K562 (cell line): ENCODE results near the gene ORC3. TPM values are rescaled to one million over a fixed set of nuclear protein-coding genes. Genes with fewer than 3 reads are reported as not detected.

Experiments
- ATF1 ChIP-seq, 2 experiments: fragments of 450-650 bp in 1 of 2; IDR thresholded peaks; 2 replicates each; pipeline ENCODE4 v1.6.1; 2016; ENCODE audit warnings: missing compliant biosample characterization in 1 of 2, missing genetic modification characterization in 1 of 2
- EP300 ChIP-seq: IDR thresholded peaks from 2 replicates; pipeline ENCODE4 v1.6.1; 2012; ENCODE audit warnings: low read length, improper control_type of control experiment
- ETV5 ChIP-seq: sonication (generic); formaldehyde crosslinking; IDR thresholded peaks from 2 replicates; pipeline ENCODE4 v1.4.0; 2020; ENCODE audit warnings: low read depth, mild to moderate bottlenecking, missing genetic modification reagents
- FOXK1 ChIP-seq: sonication (generic); formaldehyde crosslinking; IDR thresholded peaks from 2 replicates; pipeline ENCODE4 v1.8.0; 2022; ENCODE audit warnings: missing genetic modification reagents, mild to moderate bottlenecking, borderline replicate concordance
- HDAC3 ChIP-seq: fragments of 450-650 bp; IDR thresholded peaks from 2 replicates; pipeline ENCODE4 v1.6.1; 2018; ENCODE audit warnings: borderline replicate concordance, mild to moderate bottlenecking, moderate library complexity; ENCODE audit not compliant: partially characterized antibody
- KLF13 ChIP-seq: fragments of 450-650 bp; IDR thresholded peaks from 2 replicates; pipeline ENCODE4 v1.6.1; 2016; ENCODE audit warnings: missing genetic modification characterization, low read depth, mild to moderate bottlenecking, missing compliant biosample characterization, moderate library complexity, borderline replicate concordance
- MAZ ChIP-seq, 2 experiments: fragments of 450-650 bp in 1 of 2; sonication (generic) in 1 of 2; formaldehyde crosslinking; IDR thresholded peaks in 1 of 2; conservative IDR thresholded peaks in 1 of 2; 2 replicates each; pipeline versions ENCODE4 v1.4.0 to v1.5.0; 2020; ENCODE audit warnings: mild to moderate bottlenecking in 1 of 2, missing genetic modification reagents in 1 of 2
- MTF1 ChIP-seq: fragments of 250-450 bp; sonication (Bioruptor Pico); IDR thresholded peaks from 2 replicates; pipeline ENCODE4 v1.9.0; 2021; ENCODE audit warnings: moderate library complexity, mild to moderate bottlenecking, inconsistent platforms, borderline replicate concordance
- PHTF2 ChIP-seq: fragments of 250-450 bp; sonication (Bioruptor Pico); IDR thresholded peaks from 2 replicates; pipeline ENCODE4 v1.5.0; 2021; ENCODE audit warnings: mild to moderate bottlenecking
- PPARD ChIP-seq: fragments of 250-450 bp; sonication (Bioruptor Pico); IDR thresholded peaks from 2 replicates; pipeline ENCODE4 v1.8.0; 2022; ENCODE audit warnings: inconsistent platforms, mild to moderate bottlenecking, moderate library complexity
- SIX5 ChIP-seq, 2 experiments: IDR thresholded peaks; 2 replicates each; pipeline ENCODE4 v1.6.1; 2011; ENCODE audit warnings: low read length in 2 of 2, borderline replicate concordance in 1 of 2, low read depth in 1 of 2, mild to moderate bottlenecking in 1 of 2, moderate library complexity in 1 of 2; ENCODE audit not compliant: insufficient read depth in 1 of 2
- SPI1 ChIP-seq: IDR thresholded peaks from 2 replicates; pipeline ENCODE4 v1.6.1; 2011; ENCODE audit warnings: low read depth, low read length, control low read depth, borderline replicate concordance
- SRF ChIP-seq, 2 experiments: fragments of 250-450, 450-650 bp in 1 of 2; sonication (Bioruptor Pico) in 1 of 2; sonication (generic) in 1 of 2; formaldehyde crosslinking; IDR thresholded peaks; 2 replicates each; pipeline versions ENCODE4 v1.5.0 to v1.5.1; 2020 to 2022; ENCODE audit warnings: mild to moderate bottlenecking in 1 of 2, missing genetic modification reagents in 1 of 2
- TEAD4 ChIP-seq, 2 experiments: sonication (generic) in 1 of 2; formaldehyde crosslinking in 1 of 2; IDR thresholded peaks; 2 replicates each; pipeline versions ENCODE4 v1.6.1 to v1.8.0; 2012 to 2022; ENCODE audit warnings: borderline replicate concordance in 1 of 2, inconsistent platforms in 1 of 2, low read length in 1 of 2, mild to moderate bottlenecking in 1 of 2, missing genetic modification reagents in 1 of 2
- VEZF1 ChIP-seq: fragments of 200-800 bp; sonication (Bioruptor generic); IDR thresholded peaks from 2 replicates; pipeline ENCODE4 v1.6.1; 2017; ENCODE audit warnings: missing genetic modification characterization, missing compliant biosample characterization
- XRCC4 ChIP-seq: IDR thresholded peaks from one replicate; pipeline ENCODE4 v1.6.1; 2011; ENCODE audit not compliant: insufficient read depth, insufficient read length; ENCODE audit errors: extremely low read depth
- ZNF280A ChIP-seq: fragments of 450-650 bp; IDR thresholded peaks from 2 replicates; pipeline ENCODE4 v1.6.1; 2018; ENCODE audit warnings: mild to moderate bottlenecking, low read depth; ENCODE audit not compliant: partially characterized antibody
- polyA plus RNA-seq, 8 experiments: library from polyadenylated mRNA; depleted of rRNA in 4 of 8; stranded (reverse) in 5 of 8; unstranded in 3 of 8; fragments of >200 nt; fragmentation: Nextera tagmentation in 2 of 8; fragmentation: Illumina TruSeq in 1 of 8; extraction: Ambion mirVana in 2 of 8; extraction: Trizol in 1 of 8; gene quantifications; 2 replicates each; pipeline versions ENCODE4 v1.2.1 to v1.2.3, GENCODE V29; 2011 to 2014; ENCODE audit warnings: inconsistent platforms in 1 of 8, missing spikeins in 1 of 8
- total RNA-seq, 7 experiments: library from RNA; depleted of rRNA in 6 of 7; stranded (reverse); fragments of >200 nt in 6 of 7; fragmentation: Illumina TruSeq in 2 of 7; extraction: Trizol in 2 of 7; gene quantifications; 2 replicates each; pipeline versions ENCODE4 v1.2.1 to v1.2.3, GENCODE V29; 2011 to 2021; ENCODE audit warnings: low replicate concordance in 1 of 7

Gene ORC3
- total and polyA plus RNA-seq, 9 of the 15 experiments (the other 6 are each of a cell fraction or from before 2014, with no cell fraction given) = 28.8 to 159 (median 74.8) TPM

GRCh38 chr6:87589693-87590416 is at the start of gene ORC3, which contains the start of gene RARS2 (continued):
- TF ChIP-seq MTF1 (CRISPR knock-in tag) (no peak), HDAC3 (no peak), ETV5 (peak; percentile 87), SIX5 (IDR thresholded peaks at IDR 0.05; ENCODE audit: borderline replicate concordance in 1 of 2, insufficient read depth in 1 of 2, low read depth in 1 of 2, low read length in 2 of 2) (no peak), FOXK1 (CRISPR knock-in tag) (no peak), ATF1 (CRISPR knock-in tag; IDR thresholded peaks at IDR 0.05) (no peak), ATF1 (tag; IDR thresholded peaks at IDR 0.05) (peak; percentile 90), KLF13 (tag) (peak; percentile 44; the same call in 1 of the 2 replicates), SPI1 (peak; percentile 73), XRCC4 (no peak), VEZF1 (peak; percentile 82), SRF (CRISPR knock-in tag; IDR thresholded peaks at IDR 0.05) (peak in 1 of 2 experiments; percentile 83; a peak in 1 of 4 replicates), TEAD4 (IDR thresholded peaks at IDR 0.05; ENCODE audit: low read length) (peak; percentile 28; the same call in 1 of the 2 replicates), TEAD4 (CRISPR knock-in tag; IDR thresholded peaks at IDR 0.05; ENCODE audit: borderline replicate concordance) (peak; percentile 56; the same call in 1 of the 2 replicates), ZNF280A (no peak), MAZ (CRISPR knock-in tag; conservative IDR thresholded peaks at IDR 0.05 in 1 of 2, IDR thresholded peaks at IDR 0.05 in 1 of 2) (peak; percentile 97 to 98), PHTF2 (0 out of 2 replicates have a peak, but pooled peaks have one; percentile 40), EP300 (no peak), PPARD (CRISPR knock-in tag) (no peak)
